ENCODE results near the gene RAD54L.

Gene RAD54L

GRCh38 chr1:46247436-46248121 is at the start of gene RAD54L:
TSS of gene RAD54L (plus strand) at chr1:46247763. CDS start at chr1:46248406, 643 bp downstream.
- Histone ChIP-seq H3K4me3 (ENCODE audit: low read length) (peak within 1 kb of the TSS; percentile 96), H3K27me3 (ENCODE audit: insufficient read depth, low read length) (no peaks in the 10 kb centered on the region), H3K9ac (ENCODE audit: low read depth, low read length) (peak within 1 kb of the TSS; percentile 94), H3K9me3 (ENCODE audit: insufficient read depth, low read depth, low read length) (no peaks in the 10 kb centered on the region), H3K27ac (ENCODE audit: low read length) (peak within 1 kb of the TSS; percentile 42), H3K36me3 (ENCODE audit: insufficient read depth, low read depth, low read length) (peaks cover 38% of the 10 kb centered on the region), H3K4me1 (ENCODE audit: insufficient read depth, low read length) (0 out of 2 replicates have a peak, but pooled peaks cover 7% of the 10 kb centered on the region)

- peaks cover 3% of the 10 kb centered on the region; the same call in 1 of the 2 replicates for H3K4me1 ChIP-seq (ENCODE audit: insufficient read depth, low read length)
Observed at GRCh38 chr1:46197964-46198811, 49.4 kb upstream of the RAD54L start, which contains the start of gene POMGNT1. TSS of gene POMGNT1 (minus strand) at chr1:46198434. CDS start at chr1:46197821, 613 bp downstream.

GRCh38 chr1:46199233-46199749 is 48.3 kb upstream of the RAD54L start:
- Histone ChIP-seq H3K4me3 (ENCODE audit: low read length) (peak overlapping the region; percentile 90; the same call in 1 of the 2 replicates), H3K27ac (ENCODE audit: low read length) (no peak overlapping the region), H3K36me3 (ENCODE audit: insufficient read depth, low read depth, low read length) (peaks cover 12% of the 10 kb centered on the region; the same call in 1 of the 2 replicates), H3K4me1 (ENCODE audit: insufficient read depth, low read length) (peaks cover 3% of the 10 kb centered on the region; the same call in 1 of the 2 replicates), H3K9ac (ENCODE audit: low read depth, low read length) (no peak overlapping the region), H3K27me3 (ENCODE audit: insufficient read depth, low read length) (0 out of 2 replicates have a peak, but pooled peaks cover 4% of the 10 kb centered on the region), H3K9me3 (ENCODE audit: insufficient read depth, low read depth, low read length) (no peaks in the 10 kb centered on the region)

More at GRCh38 chr1:46197964-46198811, 49.4 kb upstream of the RAD54L start, which contains the start of gene POMGNT1:
- no peaks in the 10 kb centered on the region for H3K27me3 ChIP-seq (ENCODE audit: insufficient read depth, low read length)
- H3K36me3 ChIP-seq (ENCODE audit: insufficient read depth, low read depth, low read length): peaks cover 21% of the 10 kb centered on the region
- H3K27ac ChIP-seq (ENCODE audit: low read length): no peak within 1 kb of the TSS
- H3K4me3 ChIP-seq (ENCODE audit: low read length): peak within 1 kb of the TSS; percentile 90
- H3K9ac ChIP-seq (ENCODE audit: low read depth, low read length): peak within 1 kb of the TSS; percentile 90
- no peaks in the 10 kb centered on the region for H3K9me3 ChIP-seq (ENCODE audit: insufficient read depth, low read depth, low read length)

GRCh38 chr1:46203738-46204405 is 43.7 kb upstream of the RAD54L start:
- Histone ChIP-seq H3K9me3 (ENCODE audit: insufficient read depth, low read depth, low read length) (no peaks in the 10 kb centered on the region), H3K4me3 (ENCODE audit: low read length) (peak overlapping the region; percentile 97), H3K36me3 (ENCODE audit: insufficient read depth, low read depth, low read length) (no peaks in the 10 kb centered on the region), H3K27ac (ENCODE audit: low read length) (no peak overlapping the region), H3K4me1 (ENCODE audit: insufficient read depth, low read length) (peaks cover 3% of the 10 kb centered on the region; the same call in 1 of the 2 replicates), H3K27me3 (ENCODE audit: insufficient read depth, low read length) (0 out of 2 replicates have a peak, but pooled peaks cover 4% of the 10 kb centered on the region), H3K9ac (ENCODE audit: low read depth, low read length) (peak overlapping the region; percentile 79; the same call in 1 of the 2 replicates)

- H3K9ac ChIP-seq (ENCODE audit: low read depth, low read length): no peak overlapping the region
- peaks cover 2% of the 10 kb centered on the region; the same call in 1 of the 2 replicates for H3K4me1 ChIP-seq (ENCODE audit: insufficient read depth, low read length)
- no peaks in the 10 kb centered on the region for H3K36me3 ChIP-seq (ENCODE audit: insufficient read depth, low read depth, low read length)
- peak overlapping the region; percentile 97 for H3K4me3 ChIP-seq (ENCODE audit: low read length)
- no peak overlapping the region for H3K27ac ChIP-seq (ENCODE audit: low read length)
- H3K27me3 ChIP-seq (ENCODE audit: insufficient read depth, low read length): 0 out of 2 replicates have a peak, but pooled peaks cover 4% of the 10 kb centered on the region
- H3K9me3 ChIP-seq (ENCODE audit: insufficient read depth, low read depth, low read length): no peaks in the 10 kb centered on the region
Observed at GRCh38 chr1:46204406-46204742, 43.2 kb upstream of the RAD54L start.

GRCh38 chr1:46205141-46205540 is 42.4 kb upstream of the RAD54L start:
- Histone ChIP-seq H3K36me3 (ENCODE audit: insufficient read depth, low read depth, low read length) (no peaks in the 10 kb centered on the region), H3K27ac (ENCODE audit: low read length) (no peak overlapping the region), H3K27me3 (ENCODE audit: insufficient read depth, low read length) (0 out of 2 replicates have a peak, but pooled peaks cover 4% of the 10 kb centered on the region), H3K4me3 (ENCODE audit: low read length) (no peak overlapping the region), H3K4me1 (ENCODE audit: insufficient read depth, low read length) (no peaks in the 10 kb centered on the region), H3K9me3 (ENCODE audit: insufficient read depth, low read depth, low read length) (no peaks in the 10 kb centered on the region), H3K9ac (ENCODE audit: low read depth, low read length) (no peak overlapping the region)

- Histone ChIP-seq H3K4me3 (ENCODE audit: low read length) (no peak overlapping the region), H3K27ac (ENCODE audit: low read length) (no peak overlapping the region), H3K4me1 (ENCODE audit: insufficient read depth, low read length) (no peaks in the 10 kb centered on the region), H3K36me3 (ENCODE audit: insufficient read depth, low read depth, low read length) (no peaks in the 10 kb centered on the region), H3K27me3 (ENCODE audit: insufficient read depth, low read length) (0 out of 2 replicates have a peak, but pooled peaks cover 4% of the 10 kb centered on the region), H3K9me3 (ENCODE audit: insufficient read depth, low read depth, low read length) (no peaks in the 10 kb centered on the region), H3K9ac (ENCODE audit: low read depth, low read length) (no peak overlapping the region)
Observed at GRCh38 chr1:46205791-46206190, 41.8 kb upstream of the RAD54L start.

- H3K36me3 ChIP-seq (ENCODE audit: insufficient read depth, low read depth, low read length): no peaks in the 10 kb centered on the region
- no peak overlapping the region for H3K4me3 ChIP-seq (ENCODE audit: low read length)
- no peaks in the 10 kb centered on the region for H3K9me3 ChIP-seq (ENCODE audit: insufficient read depth, low read depth, low read length)
- 0 out of 2 replicates have a peak, but pooled peaks cover 4% of the 10 kb centered on the region for H3K27me3 ChIP-seq (ENCODE audit: insufficient read depth, low read length)
- H3K9ac ChIP-seq (ENCODE audit: low read depth, low read length): no peak overlapping the region
- H3K27ac ChIP-seq (ENCODE audit: low read length): no peak overlapping the region
- H3K4me1 ChIP-seq (ENCODE audit: insufficient read depth, low read length): no peaks in the 10 kb centered on the region
Observed at GRCh38 chr1:46206399-46206798, 41.2 kb upstream of the RAD54L start.

- no peaks in the 10 kb centered on the region for H3K9me3 ChIP-seq (ENCODE audit: insufficient read depth, low read depth, low read length)
- no peaks in the 10 kb centered on the region for H3K27me3 ChIP-seq (ENCODE audit: insufficient read depth, low read length)
- H3K4me3 ChIP-seq (ENCODE audit: low read length): no peak overlapping the region
- no peaks in the 10 kb centered on the region for H3K4me1 ChIP-seq (ENCODE audit: insufficient read depth, low read length)
- H3K27ac ChIP-seq (ENCODE audit: low read length): no peak overlapping the region
- no peak overlapping the region for H3K9ac ChIP-seq (ENCODE audit: low read depth, low read length)
- no peaks in the 10 kb centered on the region for H3K36me3 ChIP-seq (ENCODE audit: insufficient read depth, low read depth, low read length)
Observed at GRCh38 chr1:46210561-46210960, 37.0 kb upstream of the RAD54L start.

- H3K9me3 ChIP-seq (ENCODE audit: insufficient read depth, low read depth, low read length): no peaks in the 10 kb centered on the region
- H3K4me3 ChIP-seq (ENCODE audit: low read length): no peak overlapping the region
- no peaks in the 10 kb centered on the region for H3K36me3 ChIP-seq (ENCODE audit: insufficient read depth, low read depth, low read length)
- H3K9ac ChIP-seq (ENCODE audit: low read depth, low read length): no peak overlapping the region
- no peaks in the 10 kb centered on the region for H3K27me3 ChIP-seq (ENCODE audit: insufficient read depth, low read length)
- no peak overlapping the region for H3K27ac ChIP-seq (ENCODE audit: low read length)
- no peaks in the 10 kb centered on the region for H3K4me1 ChIP-seq (ENCODE audit: insufficient read depth, low read length)
Observed at GRCh38 chr1:46211051-46211450, 36.5 kb upstream of the RAD54L start.

GRCh38 chr1:46215504-46215903 is 32.1 kb upstream of the RAD54L start:
- Histone ChIP-seq H3K4me1 (ENCODE audit: insufficient read depth, low read length) (no peaks in the 10 kb centered on the region), H3K27ac (ENCODE audit: low read length) (no peak overlapping the region), H3K27me3 (ENCODE audit: insufficient read depth, low read length) (no peaks in the 10 kb centered on the region), H3K36me3 (ENCODE audit: insufficient read depth, low read depth, low read length) (no peaks in the 10 kb centered on the region), H3K9ac (ENCODE audit: low read depth, low read length) (no peak overlapping the region), H3K4me3 (ENCODE audit: low read length) (no peak overlapping the region), H3K9me3 (ENCODE audit: insufficient read depth, low read depth, low read length) (no peaks in the 10 kb centered on the region)
